Astrocyte of the spinal cord (primary cell): ENCODE data around the gene PMM2.

Experiments
- DNase-seq: peaks from one replicate; pipeline ENCODE4 v3.0.0; 2011; ENCODE audit warnings: low read depth, low spot score
- H3K4me3 ChIP-seq: 2 replicates; pipeline ENCODE4 v1.5.1; 2011; ENCODE audit warnings: low read depth, mild to moderate bottlenecking, low read length, moderate library complexity
- CTCF ChIP-seq: IDR thresholded peaks from 2 replicates; pipeline ENCODE4 v1.5.1; 2012; ENCODE audit warnings: low read depth, mild to moderate bottlenecking, low read length, inconsistent platforms
- in situ Hi-C: cut with HindIII; loops from 2 replicates; pipeline ENCODE4 v1.10.0; 2017; ENCODE audit warnings: low sequenced_read_pairs

The PMM2 gene

GRCh38 chr16:8849411-8850011 lies 51.9 kb downstream of the PMM2 start:
- no peak overlapping the region for H3K4me3 ChIP-seq
- in situ Hi-C loops, result no loop called here
- DNase-seq, result peak; percentile 77
- no peak for TF ChIP-seq CTCF

- in situ Hi-C loops, result no loop called here
Measured at GRCh38 chr16:8850279-8850885, 52.7 kb downstream of the PMM2 start.

GRCh38 chr16:8851761-8852403 lies 54.2 kb downstream of the PMM2 start:
- in situ Hi-C loops, result no loop called here
- no peak overlapping the region for H3K4me3 ChIP-seq
- no peak for TF ChIP-seq CTCF
- DNase-seq, result no peak

More at GRCh38 chr16:8850279-8850885, 52.7 kb downstream of the PMM2 start:
- peak; percentile 65 for DNase-seq
- TF ChIP-seq CTCF, result no peak
- H3K4me3 ChIP-seq, result no peak overlapping the region

- H3K4me3 ChIP-seq, result no peak overlapping the region
- in situ Hi-C loops, result no loop called here
- no peak for DNase-seq
- no peak for TF ChIP-seq CTCF
Measured at GRCh38 chr16:8852534-8852933, 54.9 kb downstream of the PMM2 start.

- in situ Hi-C loops, result no loop called here
- H3K4me3 ChIP-seq, result no peak overlapping the region
- no peak for TF ChIP-seq CTCF
- DNase-seq, result no peak
Measured at GRCh38 chr16:8853150-8853549, 55.5 kb downstream of the PMM2 start.

GRCh38 chr16:8853611-8854010 lies 56.0 kb downstream of the PMM2 start:
- DNase-seq, result no peak
- in situ Hi-C loops, result no loop called here
- no peak for TF ChIP-seq CTCF
- H3K4me3 ChIP-seq, result no peak overlapping the region
